Caco-2 (cell line): ENCODE measurements around the gene WDFY4. TPM values are rescaled to one million over a fixed set of nuclear protein-coding genes. Genes with fewer than 3 reads are reported as not detected.

Experiments
- BruUV-seq: library from RNA; stranded (reverse); fragments of 400-500 nt; replicated peaks from 2 replicates; lab custom pipeline; 2021; lab: Mats Ljungman, UMichigan
- CTCF ChIA-PET: fragments of 300-600 bp; sonication (Branson Sonifier 250); formaldehyde crosslinking; loops from one replicate; lab custom pipeline; 2022; ENCODE audit warnings: antibody characterized with exemption; lab: Charles Lee
- POLR2A ChIA-PET: fragments of 300-600 bp; sonication (Branson Sonifier 250); formaldehyde crosslinking; loops from one replicate; lab custom pipeline; 2022; ENCODE audit warnings: antibody characterized with exemption; lab: Charles Lee
- DNase-seq, 2 experiments: peaks; one replicate each; pipeline versions ENCODE4 v3.0.0 to v3.0.0-alpha.2; 2020 to 2022
- H3K27me3 ChIP-seq: replicated peaks from 2 replicates; pipeline ENCODE4 v1.6.0; 2011; ENCODE audit warnings: low read length; ENCODE audit not compliant: control insufficient read depth, insufficient read depth
- H3K36me3 ChIP-seq: 2 replicates; pipeline ENCODE4 v1.5.1; 2011; ENCODE audit warnings: low read length; ENCODE audit not compliant: control insufficient read depth, insufficient read depth
- H3K4me1 ChIP-seq: fragments of 250-450 bp; sonication (Bioruptor Pico); 2 replicates; pipeline ENCODE4 v1.5.1; 2020; ENCODE audit warnings: mild to moderate bottlenecking
- H3K4me3 ChIP-seq: 2 replicates; pipeline ENCODE4 v1.5.1; 2011; ENCODE audit warnings: low read depth, mild to moderate bottlenecking, control low read depth, low read length
- H3K9me3 ChIP-seq: fragments of 250-450 bp; sonication (Bioruptor Pico); 2 replicates; pipeline ENCODE4 v1.5.1; 2020; ENCODE audit warnings: mild to moderate bottlenecking, moderate library complexity
- H3K27ac Mint-ChIP-seq: one replicate; pipeline ENCODE4 v1.8.0; 2022; ENCODE audit warnings: mixed read lengths; ENCODE audit not compliant: unreplicated experiment
- H3K27me3 Mint-ChIP-seq: one replicate; pipeline ENCODE4 v1.8.0; 2022; ENCODE audit warnings: mixed read lengths; ENCODE audit not compliant: insufficient read depth, unreplicated experiment
- H3K36me3 Mint-ChIP-seq: one replicate; pipeline ENCODE4 v1.8.0; 2022; ENCODE audit warnings: mild to moderate bottlenecking, mixed read lengths; ENCODE audit not compliant: insufficient read depth, unreplicated experiment
- H3K4me1 Mint-ChIP-seq: one replicate; pipeline ENCODE4 v1.8.0; 2022; ENCODE audit warnings: low read depth, mixed read lengths; ENCODE audit not compliant: unreplicated experiment
- H3K4me3 Mint-ChIP-seq: one replicate; pipeline ENCODE4 v1.8.0; 2022; ENCODE audit warnings: mild to moderate bottlenecking, moderate library complexity, mixed read lengths; ENCODE audit not compliant: unreplicated experiment
- H3K9me3 Mint-ChIP-seq: one replicate; pipeline ENCODE4 v1.8.0; 2022; ENCODE audit warnings: mixed read lengths; ENCODE audit not compliant: unreplicated experiment
- CTCF ChIP-seq, 2 experiments: fragments of 200-600 bp in 1 of 2; IDR thresholded peaks; 1 replicate in 1 of 2; 2 replicates in 1 of 2; pipeline versions ENCODE4 v1.5.1 to v1.8.0; 2011 to 2022; ENCODE audit warnings: antibody characterized with exemption in 1 of 2, control low read depth in 1 of 2, inconsistent platforms in 1 of 2, low read depth in 1 of 2, low read length in 1 of 2, mild to moderate bottlenecking in 1 of 2, moderate library complexity in 1 of 2; ENCODE audit not compliant: insufficient read depth in 1 of 2, severe bottlenecking in 1 of 2, unreplicated experiment in 1 of 2
- intact Hi-C: fragments of 100-400 bp; cut with micrococcal nuclease; formaldehyde crosslinking; loops from one replicate; pipeline ENCODE4 v1.10.0; 2022; ENCODE audit not compliant: unreplicated experiment
- total RNA-seq: library from RNA; stranded (reverse); gene quantifications from 2 replicates; pipeline ENCODE4 v1.2.3, GENCODE V29; 2022

WDFY4 gene
- total RNA-seq, 1 experiment from 2014 or later = not detected

GRCh38 chr10:48938281-48938680 is 253.6 kb downstream of the WDFY4 start:
- Histone ChIP-seq H3K4me1 (no peaks in the 10 kb centered on the region), H3K27me3 (no peaks in the 10 kb centered on the region), H3K36me3 (no peaks in the 10 kb centered on the region), H3K4me3 (no peak overlapping the region), H3K9me3 (no peaks in the 10 kb centered on the region)
- H3K9me3 Mint-ChIP-seq = no peaks in the 10 kb centered on the region
- DNase-seq = no peak
- POLR2A ChIA-PET = no interaction called here
- H3K27me3 Mint-ChIP-seq = peaks cover 6% of the 10 kb centered on the region
- no peak overlapping the region for H3K27ac Mint-ChIP-seq
- H3K4me3 Mint-ChIP-seq = no peak overlapping the region
- TF ChIP-seq CTCF (IDR thresholded peaks at IDR 0.05; ENCODE audit: insufficient read depth in 1 of 2, low read depth in 1 of 2, low read length in 1 of 2, severe bottlenecking in 1 of 2, unreplicated experiment in 1 of 2) = no peak
- no TSS peak for BruUV-seq
- no peaks in the 10 kb centered on the region for H3K4me1 Mint-ChIP-seq
- no peaks in the 10 kb centered on the region for H3K36me3 Mint-ChIP-seq
- CTCF ChIA-PET = no interaction called here
- intact Hi-C loops = no loop called here

GRCh38 chr10:48938990-48939536 is 254.4 kb downstream of the WDFY4 start:
- H3K4me3 ChIP-seq = no peak overlapping the region
- no peaks in the 10 kb centered on the region for H3K9me3 Mint-ChIP-seq
- no peaks in the 10 kb centered on the region for H3K9me3 ChIP-seq
- TF ChIP-seq CTCF (IDR thresholded peaks at IDR 0.05; ENCODE audit: insufficient read depth in 1 of 2, low read depth in 1 of 2, low read length in 1 of 2, severe bottlenecking in 1 of 2, unreplicated experiment in 1 of 2) = no peak
- H3K36me3 ChIP-seq = no peaks in the 10 kb centered on the region
- CTCF ChIA-PET = no interaction called here
- intact Hi-C loops = no loop called here
- no peak overlapping the region for H3K4me3 Mint-ChIP-seq
- DNase-seq = no peak
- H3K4me1 ChIP-seq = no peaks in the 10 kb centered on the region
- H3K27me3 Mint-ChIP-seq = peaks cover 6% of the 10 kb centered on the region
- POLR2A ChIA-PET = no interaction called here
- no peaks in the 10 kb centered on the region for H3K36me3 Mint-ChIP-seq
- H3K27me3 ChIP-seq = no peaks in the 10 kb centered on the region
- no peak overlapping the region for H3K27ac Mint-ChIP-seq
- BruUV-seq = no TSS peak
- H3K4me1 Mint-ChIP-seq = no peaks in the 10 kb centered on the region

- no peaks in the 10 kb centered on the region for H3K9me3 Mint-ChIP-seq
- no peak for TF ChIP-seq CTCF (IDR thresholded peaks at IDR 0.05; ENCODE audit: insufficient read depth in 1 of 2, low read depth in 1 of 2, low read length in 1 of 2, severe bottlenecking in 1 of 2, unreplicated experiment in 1 of 2)
- no peak within 1 kb of the TSS for H3K27ac Mint-ChIP-seq
- H3K27me3 Mint-ChIP-seq = peaks cover 6% of the 10 kb centered on the region
- no peaks in the 10 kb centered on the region for H3K36me3 ChIP-seq
- no peaks in the 10 kb centered on the region for H3K27me3 ChIP-seq
- no TSS peak for BruUV-seq
- no peaks in the 10 kb centered on the region for H3K9me3 ChIP-seq
- no peak within 1 kb of the TSS for H3K4me3 Mint-ChIP-seq
- ChIA-PET CTCF (no interaction called here), POLR2A (no interaction called here)
- intact Hi-C loops = no loop called here
- H3K4me1 Mint-ChIP-seq = no peaks in the 10 kb centered on the region
- H3K4me3 ChIP-seq = no peak within 1 kb of the TSS
- no peaks in the 10 kb centered on the region for H3K36me3 Mint-ChIP-seq
- DNase-seq = no peak
- H3K4me1 ChIP-seq = no peaks in the 10 kb centered on the region
Observed at GRCh38 chr10:48939790-48940325, 255.2 kb downstream of the WDFY4 start, which contains the start of gene LRRC18. LRRC18 (minus strand) TSS chr10:48939840; CDS start chr10:48914155, 25,685 bp downstream.
